Endometrial microvascular endothelial cells (primary cell): ENCODE measurements around the gene TINAGL1. TPM values are rescaled to one million over a fixed set of nuclear protein-coding genes. Genes with fewer than 3 reads are reported as not detected.

Source experiments
- in situ Hi-C: cut with HindIII; loops from 2 replicates; pipeline ENCODE4 v1.10.0; 2017; ENCODE audit warnings: low sequenced_read_pairs, low pct_unique_long_range_greater_than_20kb; ENCODE audit errors: inconsistent ontology term
- total RNA-seq: library from RNA; depleted of rRNA; stranded (reverse); fragments of >200 nt; gene quantifications from one replicate; pipeline ENCODE4 v1.2.3, GENCODE V29; 2015; ENCODE audit errors: inconsistent ontology term

The TINAGL1 gene
- total RNA-seq, 1 donor from 2014 or later = 986 TPM

DNA sequence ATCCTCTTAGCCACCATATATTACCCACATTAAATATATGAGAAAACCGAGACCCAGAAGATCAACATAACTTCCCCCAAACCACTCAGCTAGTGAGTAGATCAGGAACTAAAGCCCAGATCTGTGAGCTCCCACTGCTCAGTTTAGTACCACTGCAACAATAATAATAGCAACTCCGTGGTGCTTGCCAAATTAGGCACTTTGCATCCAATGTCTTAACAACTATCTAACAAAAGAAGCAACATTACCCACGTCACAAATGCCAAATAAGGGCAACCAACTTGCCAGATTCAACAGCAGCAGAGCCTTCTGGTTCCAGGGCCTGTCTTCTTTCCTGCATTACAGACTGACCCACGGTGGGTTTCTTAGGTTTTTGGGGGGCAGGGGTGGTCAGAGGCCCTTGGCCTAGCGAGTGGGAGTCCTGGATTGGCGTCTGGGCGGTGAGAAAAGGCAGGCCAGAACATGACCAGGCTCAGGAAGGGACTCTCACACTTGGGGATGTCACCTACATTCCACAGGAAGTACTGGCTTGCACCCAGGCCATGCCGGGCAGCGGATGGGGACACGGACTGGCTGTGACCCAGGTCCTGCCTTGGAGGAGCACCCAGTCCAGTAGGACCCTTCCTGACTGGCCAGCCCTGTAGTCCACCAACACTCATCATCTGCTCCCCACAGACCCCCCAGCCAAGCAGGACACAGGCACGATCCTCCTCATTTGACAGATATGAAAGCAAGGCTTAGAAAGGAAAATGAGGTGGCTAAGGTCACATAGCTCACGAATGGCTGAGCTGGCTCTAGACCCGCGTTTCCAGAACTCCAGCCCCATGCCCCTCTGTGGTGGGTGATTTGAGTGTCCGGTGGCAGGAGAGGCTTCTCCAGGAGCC lies 45.8 kb downstream of the TINAGL1 start:
- in situ Hi-C loops = no loop called here

DNA sequence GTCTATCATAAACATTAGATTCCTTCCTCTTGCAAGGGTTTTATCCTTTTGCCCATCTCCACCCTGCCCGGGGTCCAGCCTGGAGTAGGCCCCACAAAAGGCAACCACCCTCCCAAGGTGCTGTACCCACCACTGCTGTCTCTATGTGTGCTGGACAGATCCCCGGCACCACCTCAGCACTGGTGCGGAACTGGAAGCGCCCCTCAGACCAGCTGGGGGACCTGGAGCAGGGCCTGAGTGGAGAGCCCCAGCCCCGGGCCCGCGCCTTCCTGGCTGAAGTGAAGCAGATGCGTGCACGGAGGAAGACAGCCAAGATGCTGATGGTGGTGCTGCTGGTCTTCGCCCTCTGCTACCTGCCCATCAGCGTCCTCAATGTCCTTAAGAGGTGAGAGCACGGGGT lies 47.0 kb downstream of the TINAGL1 start:
- in situ Hi-C loops = no loop called here

DNA sequence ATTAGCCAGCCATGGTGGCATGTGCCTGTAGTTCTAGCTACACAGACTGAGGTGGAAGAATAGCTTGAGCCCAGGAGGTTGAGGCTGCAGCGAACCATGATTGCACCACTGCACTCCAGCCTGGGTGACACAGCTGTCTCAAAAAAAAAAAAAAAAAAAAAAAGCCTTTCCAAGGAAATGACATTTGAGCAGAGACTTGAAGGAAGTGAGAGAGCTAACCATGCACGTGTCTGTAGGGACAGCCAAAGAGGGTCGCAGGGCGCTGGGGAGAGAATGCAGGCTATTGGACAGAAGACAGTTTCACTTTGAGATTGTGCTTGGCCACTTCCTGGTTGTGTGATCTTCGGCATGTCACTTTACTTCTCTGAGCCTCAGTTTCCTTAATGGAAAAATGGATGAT lies 48.0 kb downstream of the TINAGL1 start:
- in situ Hi-C loops = no loop called here

DNA sequence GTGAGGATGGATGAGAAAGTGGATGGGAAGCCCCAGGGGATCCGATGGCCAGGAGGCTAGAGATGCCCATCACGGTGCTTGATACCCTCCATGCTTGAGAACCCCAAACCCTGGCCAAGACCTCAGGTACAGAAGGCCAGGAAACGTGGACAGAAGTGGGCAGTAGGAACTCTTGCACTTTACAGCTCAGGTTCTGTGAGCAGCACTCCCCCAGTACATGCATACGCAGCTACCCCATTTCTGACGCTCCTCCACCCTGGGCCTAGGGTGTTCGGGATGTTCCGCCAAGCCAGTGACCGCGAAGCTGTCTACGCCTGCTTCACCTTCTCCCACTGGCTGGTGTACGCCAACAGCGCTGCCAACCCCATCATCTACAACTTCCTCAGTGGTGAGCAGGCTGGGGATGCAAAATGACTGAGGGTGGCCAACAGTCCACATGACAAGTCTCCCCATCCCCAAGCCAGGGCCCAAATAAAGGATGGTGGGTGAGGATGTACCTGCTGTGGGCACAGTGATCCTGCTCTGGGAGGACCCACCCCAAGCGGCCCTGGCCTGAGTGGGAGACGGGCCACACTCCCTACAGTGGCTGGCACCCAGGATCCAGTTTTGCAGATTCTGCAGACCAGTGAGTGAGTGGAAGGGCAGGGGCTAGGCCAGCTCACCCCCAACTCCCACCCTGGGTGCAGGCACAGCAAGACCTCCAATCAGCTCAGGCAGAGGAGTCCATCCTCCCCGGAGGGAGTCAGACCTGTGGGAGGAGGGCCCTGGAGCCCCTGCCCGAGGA lies 48.6 kb downstream of the TINAGL1 start:
- in situ Hi-C loops = no loop called here

DNA sequence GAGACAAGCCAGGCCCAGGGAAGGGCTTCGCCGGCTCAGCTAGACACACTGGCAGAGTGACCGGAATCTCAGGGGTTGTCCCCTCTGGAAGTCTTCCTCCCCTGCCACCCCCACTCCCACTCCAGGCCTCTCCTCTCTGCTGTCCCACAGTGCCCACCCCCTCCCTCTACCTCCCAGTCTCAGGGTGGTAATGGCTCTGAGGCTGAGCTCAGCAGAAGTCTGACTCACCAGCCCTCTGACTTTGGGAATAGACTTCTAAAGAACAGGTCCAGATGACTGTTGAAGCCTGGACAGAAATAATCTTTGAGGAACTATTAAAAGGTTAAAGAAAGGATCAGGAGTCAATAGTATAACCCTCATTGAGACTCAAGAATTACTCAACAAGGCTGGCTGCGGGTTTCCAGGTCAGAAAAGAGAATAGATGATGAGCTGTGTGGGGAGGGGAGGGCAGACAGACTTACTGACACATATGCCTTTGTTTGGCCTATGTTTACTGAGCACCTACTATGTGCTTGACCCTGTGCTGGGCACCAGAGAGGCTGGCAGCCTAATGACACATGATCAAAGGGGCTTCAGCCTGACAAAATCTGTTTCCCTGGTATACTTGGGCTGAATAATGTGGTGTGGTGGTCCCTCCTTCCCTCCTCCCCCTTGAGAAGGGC lies 49.4 kb downstream of the TINAGL1 start:
- in situ Hi-C loops = no loop called here

DNA sequence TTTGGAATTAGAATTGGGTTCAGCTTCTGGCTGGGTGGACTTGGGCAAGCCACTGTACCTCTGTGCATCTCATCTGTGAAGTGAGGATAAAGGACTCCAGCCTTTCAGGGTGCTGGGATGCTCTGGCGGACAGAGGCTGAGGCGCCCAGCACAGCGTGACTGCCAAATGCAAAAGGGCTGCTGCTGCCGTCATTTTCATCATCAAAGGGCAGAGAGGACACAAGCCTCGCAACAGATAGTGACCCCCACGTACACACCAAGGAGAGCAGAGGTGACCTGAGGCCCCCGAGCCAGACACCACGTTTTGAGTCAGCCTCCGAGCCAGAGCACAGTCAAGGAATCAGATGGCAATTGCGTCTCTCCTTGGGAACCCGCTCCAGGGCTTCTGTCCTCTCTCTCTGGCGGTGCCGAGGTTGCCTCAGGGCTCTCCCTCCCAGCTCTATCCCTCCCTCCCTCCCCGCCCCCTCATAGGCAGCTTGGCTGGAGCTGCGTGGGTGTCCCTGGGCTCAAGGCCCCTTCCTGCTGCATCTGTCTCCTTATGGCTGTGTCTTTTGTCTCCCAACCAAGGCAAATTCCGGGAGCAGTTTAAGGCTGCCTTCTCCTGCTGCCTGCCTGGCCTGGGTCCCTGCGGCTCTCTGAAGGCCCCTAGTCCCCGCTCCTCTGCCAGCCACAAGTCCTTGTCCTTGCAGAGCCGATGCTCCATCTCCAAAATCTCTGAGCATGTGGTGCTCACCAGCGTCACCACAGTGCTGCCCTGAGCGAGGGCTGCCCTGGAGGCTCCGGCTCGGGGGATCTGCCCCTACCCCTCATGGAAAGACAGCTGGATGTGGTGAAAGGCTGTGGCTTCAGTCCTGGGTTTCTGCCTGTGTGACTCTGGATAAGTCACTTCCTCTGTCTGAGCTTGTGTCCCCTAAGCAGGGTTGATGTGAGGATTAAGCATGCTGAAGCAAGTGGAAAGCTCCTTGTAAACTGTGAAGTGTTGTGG lies 50.2 kb downstream of the TINAGL1 start:
- in situ Hi-C loops = no loop called here

DNA sequence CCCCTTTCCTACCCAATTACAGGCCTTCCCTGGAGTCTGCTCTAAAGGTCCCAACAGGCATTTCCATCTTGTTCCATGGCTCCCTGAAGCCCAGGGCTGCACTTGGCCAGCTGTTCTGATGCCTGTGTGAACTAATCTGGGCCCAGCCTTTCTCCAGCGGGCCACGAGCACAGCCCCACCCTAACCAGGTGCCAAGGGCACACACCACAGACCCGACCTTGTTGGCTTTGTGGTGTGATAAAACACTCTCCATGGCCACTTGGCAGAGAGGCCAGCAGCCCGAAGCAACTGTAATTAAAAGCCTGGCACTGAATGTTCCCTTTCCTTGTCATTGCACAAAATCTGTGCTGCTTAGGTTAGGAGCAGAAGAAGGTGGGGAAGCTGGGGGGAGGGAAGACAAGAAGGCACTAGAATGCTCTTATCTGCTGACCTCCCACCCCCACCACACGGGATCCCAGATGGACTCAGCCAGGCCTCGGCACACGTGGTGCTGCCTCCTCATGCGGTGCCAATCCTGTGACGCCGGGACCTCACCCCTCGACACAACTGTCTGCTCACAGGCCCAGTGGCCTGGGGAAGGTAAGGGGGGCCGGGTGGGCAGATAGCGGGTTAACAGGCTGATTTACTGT lies 51.1 kb downstream of the TINAGL1 start:
- in situ Hi-C loops = no loop called here

DNA sequence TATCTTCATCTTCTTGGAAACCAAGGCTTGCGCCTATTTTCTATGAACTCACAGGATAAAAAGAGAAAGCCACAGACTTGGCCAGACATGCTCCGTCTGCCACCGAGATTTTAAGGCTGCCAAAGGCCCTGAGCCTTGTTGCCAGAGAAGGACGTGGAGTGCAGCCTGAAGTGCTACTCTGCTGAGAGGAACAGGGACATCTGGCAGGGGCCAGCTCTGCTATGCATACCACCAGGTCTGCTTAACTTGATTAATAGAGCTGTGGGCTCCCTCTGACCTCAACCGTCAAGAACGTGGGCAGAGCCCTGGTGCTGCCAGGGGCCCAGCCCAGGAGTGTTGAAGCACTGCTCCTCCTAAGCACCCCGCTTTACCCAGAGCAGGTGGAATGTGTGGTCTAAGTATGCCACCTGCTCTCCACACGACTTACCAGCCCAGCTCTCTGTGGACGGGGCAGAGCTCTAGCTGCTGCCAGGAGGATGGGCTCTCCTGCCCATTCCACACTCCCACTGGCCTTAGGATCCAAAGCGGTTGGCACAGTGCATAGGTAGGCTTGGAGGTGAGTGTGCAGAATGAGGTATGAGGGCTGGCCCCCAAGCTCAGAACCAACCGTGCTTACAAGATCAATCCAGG lies 51.7 kb downstream of the TINAGL1 start:
- in situ Hi-C loops = no loop called here

DNA sequence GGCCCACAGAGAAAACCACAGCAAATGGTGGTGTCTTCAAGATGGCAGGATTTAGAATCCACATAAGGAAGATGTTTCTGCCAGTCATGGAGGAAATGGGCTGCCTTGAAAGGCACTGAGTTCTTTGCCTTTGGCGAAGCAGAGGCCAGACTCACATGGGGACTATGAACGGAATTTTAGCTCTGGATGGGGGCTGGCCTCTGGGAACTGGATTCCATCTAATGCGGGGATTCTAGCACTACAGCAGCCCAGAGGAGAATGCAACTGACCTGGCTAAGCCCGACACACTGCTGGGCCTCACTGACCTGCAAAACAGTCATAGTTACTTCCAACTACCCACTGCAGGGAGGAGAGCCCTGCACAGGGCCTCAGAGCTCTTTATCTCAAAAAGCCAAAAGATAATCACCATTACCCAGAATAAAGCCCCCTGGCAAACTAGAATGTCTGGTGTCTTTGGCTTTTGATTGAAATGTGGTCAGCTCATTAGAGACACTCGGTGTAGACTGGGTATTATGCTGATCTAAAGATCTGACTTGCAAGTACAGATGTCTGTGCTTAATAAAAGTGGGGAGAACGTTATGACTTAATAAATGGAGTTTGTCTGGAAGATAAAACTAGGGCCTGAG lies 52.7 kb downstream of the TINAGL1 start:
- in situ Hi-C loops = no loop called here

DNA sequence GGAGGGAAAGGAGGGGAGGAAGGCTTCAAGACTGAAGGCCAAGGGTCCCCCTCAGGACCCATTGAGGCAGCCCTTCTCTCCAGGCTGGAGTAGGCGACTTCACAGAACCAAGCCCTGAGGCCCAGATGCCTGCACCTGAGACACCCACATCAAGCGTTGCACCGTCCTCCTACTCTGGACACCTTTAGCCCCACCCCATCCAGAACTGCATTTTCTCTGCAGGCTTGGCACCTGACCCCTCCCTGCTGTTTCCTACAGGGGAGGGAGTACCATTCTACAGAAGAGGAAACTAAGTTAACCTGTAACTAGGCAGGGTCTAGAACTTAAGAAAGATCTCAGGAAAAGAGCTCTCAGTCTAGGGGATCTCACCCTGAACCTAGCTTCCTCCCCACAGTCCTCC lies 56.3 kb downstream of the TINAGL1 start:
- in situ Hi-C loops = no loop called here

DNA sequence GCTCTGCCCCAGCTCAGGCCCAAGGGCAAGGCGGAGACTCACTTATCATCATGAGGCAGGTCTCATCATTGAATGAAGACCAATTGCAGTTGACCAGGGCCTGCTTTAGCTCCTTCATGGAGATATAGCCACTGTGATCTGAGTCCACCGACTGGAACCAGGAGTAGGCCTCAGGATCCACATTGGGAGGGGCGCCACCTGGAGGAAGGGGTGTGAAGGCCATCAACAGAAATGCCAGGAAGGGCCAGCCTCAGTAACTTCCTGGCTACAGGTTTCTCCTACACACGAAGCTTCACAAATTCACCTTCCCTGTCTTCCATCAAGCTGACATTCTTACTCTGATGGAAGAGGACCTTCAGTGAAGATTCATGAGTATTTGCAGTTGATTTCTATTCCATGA lies 56.8 kb downstream of the TINAGL1 start:
- in situ Hi-C loops = no loop called here

Other genes starting within 250 kb of the TINAGL1 start
- gene FABP3, start 203.4 kb upstream of the TINAGL1 start, total RNA-seq = not detected
- 10.0 TPM for gene SERINC2, start 163.3 kb upstream of the TINAGL1 start, total RNA-seq
- gene HCRTR1, start 41.2 kb downstream of the TINAGL1 start, total RNA-seq = not detected
- 126 TPM for gene PEF1, start 68.4 kb downstream of the TINAGL1 start, total RNA-seq
- gene COL16A1, start 127.5 kb downstream of the TINAGL1 start, total RNA-seq = 0.28 TPM
- 0.19 TPM for gene ADGRB2, start 187.8 kb downstream of the TINAGL1 start, total RNA-seq
- 74.4 TPM for gene SPOCD1, start 239.5 kb downstream of the TINAGL1 start, total RNA-seq